Measurements from ENCODE around the gene NUBP1. TPM values are rescaled to one million over a fixed set of nuclear protein-coding genes. Genes with fewer than 3 reads are reported as not detected.

NUBP1 gene
- total and polyA plus RNA-seq, 9 of the 15 experiments (the other 6 are each of a cell fraction or from before 2014, with no cell fraction given) = 17.2 to 55.1 (median 35.6) TPM

GRCh38 chr16:10813099-10813455 is 69.4 kb downstream of the NUBP1 start:
- POLR2A ChIA-PET = no interaction called here

GRCh38 chr16:10817514-10817913 is 73.9 kb downstream of the NUBP1 start:
- H2AFZ ChIP-seq (ENCODE audit: low read depth, low read length) = no peak overlapping the region
- no peaks in the 10 kb centered on the region for H3K36me3 ChIP-seq (ENCODE audit: control insufficient read depth, insufficient read depth, low read length)
- no peak for DNase-seq (ENCODE audit: extremely low read depth in 1 of 4, low spot score in 3 of 4)
- CTCF ChIA-PET (ENCODE audit: low intra/inter-chr PET ratio) = no interaction called here
- H3K27me3 ChIP-seq (ENCODE audit: control insufficient read depth in 2 of 2, insufficient read depth in 2 of 2, low read length in 2 of 2) = peaks cover 3 to 42% of the 10 kb centered on the region in 2 experiments; a peak in 4 of 5 replicates
- 100% methylated on average over 1 of the region's 1 CpG for WGBS (ENCODE audit: insufficient coverage, low coverage, missing lambda C conversion rate)
- no peaks in the 10 kb centered on the region for H3K79me2 ChIP-seq (ENCODE audit: control insufficient read depth, insufficient read depth, low read length)
- no peak overlapping the region for H3K4me3 ChIP-seq
- intact Hi-C loops (cut with micrococcal nuclease) (no loop called here), in situ Hi-C loops (cut with MboI) (no loop called here)
- no peak overlapping the region for H3K27ac ChIP-seq (ENCODE audit: extremely low read depth, low read depth, low read length)
- H3K4me1 ChIP-seq (replicated peaks in 1 of 2; ENCODE audit: control insufficient read depth in 2 of 2, insufficient read depth in 2 of 2, low read length in 2 of 2) = peaks cover 0 to 8% of the 10 kb centered on the region in 2 experiments; a peak in 2 of 5 replicates
- BruUV-seq (replicated peaks) = no TSS peak
- no peaks in the 10 kb centered on the region for H3K9me1 ChIP-seq (ENCODE audit: control insufficient read depth, insufficient read depth, low read length)
- no peaks in the 10 kb centered on the region for H3K9me3 ChIP-seq (replicated peaks; ENCODE audit: control insufficient read depth, insufficient read depth, low read depth, low read length)
- POLR2A ChIA-PET = interaction anchor here (0.6 to 1.3 kb wide), 4 partner anchors 9 to 454 kb away, joined by 3 read pairs; no protein-coding TSS in a partner anchor
- no peak for FAIRE-seq
- H3K4me2 ChIP-seq (ENCODE audit: insufficient read depth, low read length) = no peak overlapping the region
- no peaks in the 10 kb centered on the region; the same call in none of the 2 replicates for H4K20me1 ChIP-seq (replicated peaks; ENCODE audit: control insufficient read depth, insufficient read depth, low read length)
- H3K9ac ChIP-seq (ENCODE audit: insufficient read depth in 1 of 2, low read depth in 2 of 2, low read length in 2 of 2) = no peak overlapping the region
- ATAC-seq = no peak
- TF ChIP-seq PTBP1 (IDR thresholded peaks at IDR 0.05; ENCODE audit: low read depth, low read length) (peak; percentile 81; the same call in 1 of the 2 replicates), TFAP4 (CRISPR knock-in tag; IDR thresholded peaks at IDR 0.05; ENCODE audit: borderline replicate concordance) (no peak), KDM1A (IDR thresholded peaks at IDR 0.05) (peak in 1 of 2 experiments; percentile 55; a peak in 1 of 4 replicates), CREB1 (IDR thresholded peaks at IDR 0.05) (no peak), CREB1 (CRISPR knock-in tag; IDR thresholded peaks at IDR 0.05) (no peak), ZNF280B (CRISPR knock-in tag; IDR thresholded peaks at IDR 0.05) (no peak), CBX2 (IDR thresholded peaks at IDR 0.05; ENCODE audit: insufficient read depth, low read length, poor library complexity, severe bottlenecking) (no peak), SP2 (IDR thresholded peaks at IDR 0.05; ENCODE audit: extremely low read depth, low read depth, low read length, poor library complexity, severe bottlenecking) (no peak), BCOR (IDR thresholded peaks at IDR 0.05) (peak; percentile 43; the same call in 1 of the 2 replicates), CCNT2 (IDR thresholded peaks at IDR 0.05; ENCODE audit: borderline replicate concordance, extremely low read depth, insufficient read length, low read depth, low read length) (no peak), SRSF3 (IDR thresholded peaks at IDR 0.05; ENCODE audit: insufficient read depth, low read length) (no peak), SMAD3 (CRISPR knock-in tag; conservative IDR thresholded peaks at IDR 0.05) (no peak)

More at GRCh38 chr16:10813099-10813455, 69.4 kb downstream of the NUBP1 start:
- no peaks in the 10 kb centered on the region; the same call in 1 of the 2 replicates for H4K20me1 ChIP-seq (replicated peaks; ENCODE audit: control insufficient read depth, insufficient read depth, low read length)
- CTCF ChIA-PET (ENCODE audit: low intra/inter-chr PET ratio) = no interaction called here
- H3K4me3 ChIP-seq = no peak overlapping the region
- intact Hi-C loops (cut with micrococcal nuclease) = no loop called here
- in situ Hi-C loops (cut with MboI) = no loop called here
- WGBS (ENCODE audit: insufficient coverage, low coverage, missing lambda C conversion rate) = 7% methylated on average over 4 of the region's 4 CpGs
- H3K9me1 ChIP-seq (ENCODE audit: control insufficient read depth, insufficient read depth, low read length) = no peaks in the 10 kb centered on the region
- FAIRE-seq (no peak), ATAC-seq (no peak), DNase-seq (ENCODE audit: extremely low read depth in 1 of 4, low spot score in 3 of 4) (no peak)
- H3K79me2 ChIP-seq (ENCODE audit: control insufficient read depth, insufficient read depth, low read length) = no peaks in the 10 kb centered on the region
- no peak overlapping the region for H3K4me2 ChIP-seq (ENCODE audit: insufficient read depth, low read length)
- no peak overlapping the region for H3K9ac ChIP-seq (ENCODE audit: insufficient read depth in 1 of 2, low read depth in 2 of 2, low read length in 2 of 2)
- TF ChIP-seq LARP7 (IDR thresholded peaks at IDR 0.05) (no peak), TEAD4 (IDR thresholded peaks at IDR 0.05; ENCODE audit: low read length) (no peak), TEAD4 (CRISPR knock-in tag; IDR thresholded peaks at IDR 0.05; ENCODE audit: borderline replicate concordance) (no peak), FOXJ2 (tag; IDR thresholded peaks at IDR 0.05) (no peak), MCM3 (IDR thresholded peaks at IDR 0.05) (no peak), NFXL1 (CRISPR knock-in tag; IDR thresholded peaks at IDR 0.05) (no peak), RBM25 (IDR thresholded peaks at IDR 0.05; ENCODE audit: low read depth, low read length, severe bottlenecking) (peak; percentile 49)
- peaks cover 0 to under 1% of the 10 kb centered on the region in 2 experiments; a peak in 1 of 5 replicates for H3K4me1 ChIP-seq (replicated peaks in 1 of 2; ENCODE audit: control insufficient read depth in 2 of 2, insufficient read depth in 2 of 2, low read length in 2 of 2)
- H3K27ac ChIP-seq (ENCODE audit: extremely low read depth, low read depth, low read length) = no peak overlapping the region
- H3K27me3 ChIP-seq (ENCODE audit: control insufficient read depth in 2 of 2, insufficient read depth in 2 of 2, low read length in 2 of 2) = peaks cover 0 to 41% of the 10 kb centered on the region in 2 experiments; a peak in 3 of 5 replicates
- no peaks in the 10 kb centered on the region for H3K9me3 ChIP-seq (replicated peaks; ENCODE audit: control insufficient read depth, insufficient read depth, low read depth, low read length)
- no peak overlapping the region for H2AFZ ChIP-seq (ENCODE audit: low read depth, low read length)
- H3K36me3 ChIP-seq (ENCODE audit: control insufficient read depth, insufficient read depth, low read length) = no peaks in the 10 kb centered on the region
- BruUV-seq (replicated peaks) = no TSS peak

Data from K562 (cell line).